Measurements from ENCODE around the gene OPN5.

OPN5 gene

DNA sequence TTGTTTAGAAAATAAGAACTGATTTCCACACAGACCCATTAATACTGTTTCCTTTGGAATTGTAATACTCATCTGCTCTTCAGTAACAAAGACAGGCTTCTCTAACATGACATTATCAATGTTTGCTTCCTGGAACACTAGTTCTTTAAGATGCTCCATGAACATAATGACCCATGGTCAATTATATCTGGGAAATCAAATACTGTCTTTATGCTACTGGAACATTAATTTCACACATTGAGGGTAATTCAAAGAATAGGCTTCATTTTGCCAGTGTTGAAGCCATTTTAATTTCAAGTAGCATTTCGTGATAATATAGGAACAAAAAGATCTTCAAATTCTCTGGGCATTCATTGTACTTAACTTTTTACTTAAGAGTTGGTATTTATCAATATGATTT lies 80.9 kb downstream of the OPN5 start:
- no peak for DNase-seq (ENCODE audit: low read depth)

DNA sequence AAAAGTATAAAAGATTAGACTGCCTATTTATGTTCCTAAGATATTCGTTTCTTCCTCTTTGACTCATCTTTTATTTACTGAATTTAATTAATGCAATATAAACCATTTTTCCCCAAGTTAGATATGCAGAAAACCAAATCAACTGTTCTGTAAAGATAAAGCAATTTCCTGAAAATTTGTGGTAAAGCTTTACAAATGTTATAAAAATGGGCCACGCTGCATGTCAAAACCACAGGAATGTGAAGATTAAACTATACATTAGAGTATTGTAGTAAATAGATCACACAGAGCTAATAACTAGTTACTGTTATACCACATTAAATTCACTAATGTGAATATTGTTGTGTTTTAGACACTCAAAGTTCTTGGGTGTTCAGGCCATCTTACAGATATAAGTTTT lies 83.4 kb downstream of the OPN5 start:
- no peak for DNase-seq (ENCODE audit: low read depth)

DNA sequence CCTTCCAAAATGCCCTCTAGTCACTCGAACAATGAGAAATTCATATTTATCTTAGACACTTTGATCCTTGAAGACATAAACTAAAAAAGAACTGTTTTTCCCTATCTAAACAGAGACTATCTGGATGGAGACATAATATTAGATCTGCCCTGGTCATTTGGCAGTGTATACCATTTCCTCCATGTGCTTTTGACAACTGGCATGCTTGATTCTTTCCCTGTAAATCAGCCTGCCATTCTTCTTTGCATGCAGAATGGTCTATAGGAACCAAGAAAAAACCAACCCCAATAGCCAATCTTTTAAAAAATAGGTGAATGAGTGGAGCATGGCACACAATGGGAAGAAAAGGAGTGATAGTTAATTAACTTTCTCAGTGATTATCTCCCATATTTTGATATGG lies 93.8 kb downstream of the OPN5 start:
- no peak for DNase-seq (ENCODE audit: low read depth)

All from activated T-helper 9 cell treated with anti-CD3 and anti-CD28 coated beads, Interleukin-2, amount 50 U/mL, for 16 hours (primary cell).